H9 (cell line): ENCODE data around the gene NGFR. TPM values are rescaled to one million over a fixed set of nuclear protein-coding genes. Genes with fewer than 3 reads are reported as not detected.
A peak's percentile ranks its signal among the peaks of the same experiment; 100 is the strongest.

Source experiments
- DNase-seq: peaks from one replicate; pipeline ENCODE4 v3.0.0-alpha.2; 2017
- H2AFZ ChIP-seq: one replicate; pipeline ENCODE4 v1.6.1; 2013; ENCODE audit warnings: mild to moderate bottlenecking, low read length, control low read depth, moderate library complexity
- H2AK5ac ChIP-seq: 2 replicates; pipeline ENCODE4 v1.6.1; 2013; ENCODE audit warnings: low read length, control low read depth, mixed read lengths; ENCODE audit not compliant: insufficient read length
- H2BK120ac ChIP-seq: one replicate; pipeline ENCODE4 v1.6.1; 2013; ENCODE audit warnings: low read depth, mild to moderate bottlenecking, low read length, control low read depth, inconsistent platforms; ENCODE audit not compliant: poor library complexity, severe bottlenecking
- H2BK12ac ChIP-seq: 2 replicates; pipeline ENCODE4 v1.6.1; 2013; ENCODE audit warnings: low read length, control low read depth, mixed read lengths, low read depth; ENCODE audit not compliant: insufficient read length
- H2BK15ac ChIP-seq: 2 replicates; pipeline ENCODE4 v1.6.1; 2013; ENCODE audit warnings: low read depth, low read length, control low read depth
- H2BK20ac ChIP-seq: one replicate; pipeline ENCODE4 v1.6.1; 2013; ENCODE audit warnings: low read depth, mild to moderate bottlenecking, low read length, control low read depth, inconsistent platforms; ENCODE audit not compliant: poor library complexity, severe bottlenecking
- H2BK5ac ChIP-seq: 2 replicates; pipeline ENCODE4 v1.6.1; 2013; ENCODE audit warnings: low read length, control low read depth, mixed read lengths; ENCODE audit not compliant: insufficient read length
- H3K14ac ChIP-seq: 2 replicates; pipeline ENCODE4 v1.6.1; 2013; ENCODE audit warnings: low read length, control low read depth; ENCODE audit not compliant: insufficient read depth
- H3K18ac ChIP-seq: 2 replicates; pipeline ENCODE4 v1.6.1; 2013; ENCODE audit warnings: low read depth, mild to moderate bottlenecking, mixed read lengths, low read length, control low read depth; ENCODE audit not compliant: insufficient read length
- H3K23ac ChIP-seq: 2 replicates; pipeline ENCODE4 v1.6.1; 2013; ENCODE audit warnings: low read length, control low read depth, mixed read lengths, low read depth; ENCODE audit not compliant: insufficient read length
- H3K23me2 ChIP-seq: 2 replicates; pipeline ENCODE4 v1.6.1; 2013; ENCODE audit warnings: low read depth, mild to moderate bottlenecking, mixed read lengths, low read length, control low read depth; ENCODE audit not compliant: insufficient read length, poor library complexity, severe bottlenecking
- H3K27ac ChIP-seq: 2 replicates; pipeline ENCODE4 v1.5.1; 2013; ENCODE audit warnings: low read length, control low read depth, mixed read lengths, low read depth; ENCODE audit not compliant: insufficient read length
- H3K27me3 ChIP-seq: 2 replicates; pipeline ENCODE4 v1.6.1; 2013; ENCODE audit warnings: low read length, control low read depth, inconsistent platforms; ENCODE audit not compliant: insufficient read depth
- H3K4ac ChIP-seq: 2 replicates; pipeline ENCODE4 v1.6.1; 2013; ENCODE audit warnings: low read depth, mild to moderate bottlenecking, control low read depth, inconsistent platforms, low read length, moderate library complexity
- H3K4me1 ChIP-seq: 2 replicates; pipeline ENCODE4 v1.6.1; 2013; ENCODE audit warnings: low read length, control low read depth, inconsistent platforms; ENCODE audit not compliant: insufficient read depth
- H3K4me2 ChIP-seq: 2 replicates; pipeline ENCODE4 v1.6.1; 2013; ENCODE audit warnings: low read length, control low read depth, mixed read lengths; ENCODE audit not compliant: insufficient read length, insufficient read depth
- H3K56ac ChIP-seq: 2 replicates; pipeline ENCODE4 v1.6.1; 2013; ENCODE audit warnings: low read depth, mild to moderate bottlenecking, mixed read lengths, low read length, control low read depth; ENCODE audit not compliant: insufficient read length
- H3K79me1 ChIP-seq: 2 replicates; pipeline ENCODE4 v1.6.1; 2013; ENCODE audit warnings: low read depth, mild to moderate bottlenecking, moderate library complexity, low read length, control low read depth, inconsistent platforms; ENCODE audit not compliant: insufficient read depth, poor library complexity, severe bottlenecking
- H3K79me2 ChIP-seq: 2 replicates; pipeline ENCODE4 v1.6.1; 2013; ENCODE audit warnings: low read length, control low read depth, inconsistent platforms; ENCODE audit not compliant: insufficient read depth
- H3K9ac ChIP-seq: 2 replicates; pipeline ENCODE4 v1.6.1; 2013; ENCODE audit warnings: low read length, control low read depth, mixed read lengths; ENCODE audit not compliant: insufficient read length; ENCODE audit errors: extremely low read depth
- H3K9me3 ChIP-seq: one replicate; pipeline ENCODE4 v1.6.1; 2013; ENCODE audit warnings: low read depth, low read length, inconsistent platforms; ENCODE audit not compliant: control insufficient read depth
- H3T11ph ChIP-seq: one replicate; pipeline ENCODE4 v1.6.1; 2013; ENCODE audit warnings: mild to moderate bottlenecking, low read length, control low read depth, inconsistent platforms
- H4K20me1 ChIP-seq: one replicate; pipeline ENCODE4 v1.6.1; 2013; ENCODE audit not compliant: control insufficient read depth, insufficient read length, insufficient read depth
- H4K5ac ChIP-seq: 2 replicates; pipeline ENCODE4 v1.6.1; 2013; ENCODE audit warnings: low read depth, mild to moderate bottlenecking, mixed read lengths, low read length, control low read depth; ENCODE audit not compliant: insufficient read length
- H4K8ac ChIP-seq: replicated peaks from 2 replicates; pipeline ENCODE4 v1.6.1; 2013; ENCODE audit warnings: low read length, control low read depth, mixed read lengths, low read depth; ENCODE audit not compliant: insufficient read length
- H4K91ac ChIP-seq: 2 replicates; pipeline ENCODE4 v1.6.1; 2013; ENCODE audit warnings: low read depth, mild to moderate bottlenecking, moderate library complexity, mixed read lengths, low read length, control low read depth; ENCODE audit not compliant: insufficient read length
- H3K27ac Mint-ChIP-seq, 3 experiments: 2 replicates in 2 of 3; 3 replicates in 1 of 3; pipeline ENCODE4 v1.8.0; 2020 to 2021; ENCODE audit warnings: mixed read lengths in 3 of 3, mild to moderate bottlenecking in 1 of 3, moderate library complexity in 1 of 3
- H3K27me3 Mint-ChIP-seq: 2 replicates; pipeline ENCODE4 v1.8.0; 2021; ENCODE audit warnings: low read depth, mild to moderate bottlenecking, moderate library complexity, mixed read lengths
- H3K36me3 Mint-ChIP-seq, 3 experiments: 2 replicates in 2 of 3; 3 replicates in 1 of 3; pipeline ENCODE4 v1.8.0; 2020 to 2021; ENCODE audit warnings: low read depth in 3 of 3, mixed read lengths in 3 of 3; ENCODE audit not compliant: insufficient read depth in 1 of 3
- H3K4me1 Mint-ChIP-seq, 2 experiments: 2 replicates each; pipeline ENCODE4 v1.8.0; 2020; ENCODE audit warnings: mixed read lengths in 2 of 2
- H3K4me3 Mint-ChIP-seq, 2 experiments: 2 replicates in 1 of 2; 3 replicates in 1 of 2; pipeline ENCODE4 v1.8.0; 2020 to 2021; ENCODE audit warnings: mild to moderate bottlenecking in 2 of 2, mixed read lengths in 2 of 2, moderate library complexity in 1 of 2
- H3K9me3 Mint-ChIP-seq, 2 experiments: 2 replicates in 1 of 2; 3 replicates in 1 of 2; pipeline ENCODE4 v1.8.0; 2020; ENCODE audit warnings: mild to moderate bottlenecking in 2 of 2, mixed read lengths in 2 of 2, moderate library complexity in 1 of 2
- CTCF ChIP-seq: fragments of 200-600 bp; sonication (generic); conservative IDR thresholded peaks from 3 replicates; pipeline ENCODE4 v1.8.0; 2021; ENCODE audit warnings: antibody characterized with exemption, mild to moderate bottlenecking
- WGBS: extraction: QIAGEN DNeasy Blood & Tissue Kit; methylation state at CpG from one replicate; pipeline ENCODE4 v1.1.7; 2013; ENCODE audit warnings: missing lambda C conversion rate, low lambda C conversion rate, mixed read lengths; ENCODE audit not compliant: insufficient read length; ENCODE audit errors: extremely low coverage; 5-methylcytosine and 5-hydroxymethylcytosine counted together
- total RNA-seq: library from RNA; stranded (reverse); gene quantifications from 2 replicates; pipeline ENCODE4 v1.2.1, GENCODE V29; 2021

The NGFR gene
- total RNA-seq, 1 experiment from 2014 or later: 9.6 TPM

DNA sequence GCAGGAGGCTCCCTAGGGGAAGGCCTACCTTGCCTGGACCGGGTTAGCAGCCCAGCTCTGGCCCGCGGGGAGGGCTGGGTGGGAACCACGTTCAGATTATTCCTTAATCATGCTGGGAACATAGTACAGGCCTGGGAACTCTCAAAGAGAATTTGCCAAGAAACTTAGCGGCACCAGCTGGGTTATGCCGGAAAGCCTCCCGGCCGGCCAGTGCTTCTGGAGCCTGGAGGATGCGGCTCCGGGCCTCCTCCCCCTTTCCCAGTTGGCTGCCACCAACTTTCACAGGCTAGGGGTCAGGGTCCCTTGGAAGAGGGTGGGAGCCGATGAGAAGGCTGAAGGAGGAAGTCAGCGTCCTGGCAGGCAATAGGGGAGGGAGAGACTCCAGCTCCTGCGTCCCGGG lies 10.8 kb downstream of the NGFR start:
- no peak overlapping the region for H2BK15ac ChIP-seq
- peaks cover 28% of the 10 kb centered on the region for H3K27me3 Mint-ChIP-seq
- H3K79me1 ChIP-seq: no peaks in the 10 kb centered on the region
- H2BK5ac ChIP-seq: no peak overlapping the region
- H3K23me2 ChIP-seq: no peaks in the 10 kb centered on the region
- DNase-seq: no peak
- H4K5ac ChIP-seq: no peak overlapping the region
- H3K4me2 ChIP-seq: no peak overlapping the region
- peaks cover 29 to 41% of the 10 kb centered on the region in 2 experiments for H3K4me1 Mint-ChIP-seq
- H3K56ac ChIP-seq: no peak overlapping the region
- no peak overlapping the region for H2BK120ac ChIP-seq
- no peaks in the 10 kb centered on the region for H3K9me3 Mint-ChIP-seq
- H3K23ac ChIP-seq: no peak overlapping the region
- H2BK20ac ChIP-seq: no peak overlapping the region
- no peak overlapping the region for H2AK5ac ChIP-seq
- H2BK12ac ChIP-seq: no peak overlapping the region
- no peak overlapping the region for H4K91ac ChIP-seq
- no peaks in the 10 kb centered on the region for H3K79me2 ChIP-seq
- WGBS: no CpG with 5 or more reads among the region's 14 CpGs
- H4K8ac ChIP-seq: no peak overlapping the region
- no peaks in the 10 kb centered on the region for H3K9me3 ChIP-seq
- no peak overlapping the region for H3K18ac ChIP-seq
- no peak overlapping the region for H3T11ph ChIP-seq
- H4K20me1 ChIP-seq: no peaks in the 10 kb centered on the region
- H3K4me3 Mint-ChIP-seq: no peak overlapping the region
- TF ChIP-seq CTCF: no peak
- H3K9ac ChIP-seq: no peak overlapping the region
- H3K4ac ChIP-seq: no peak overlapping the region
- H3K27me3 ChIP-seq: no peaks in the 10 kb centered on the region; the same call in 1 of the 2 replicates
- peaks cover 9% of the 10 kb centered on the region; the same call in 1 of the 2 replicates for H3K4me1 ChIP-seq
- H3K27ac ChIP-seq: no peak overlapping the region
- H2AFZ ChIP-seq: no peak overlapping the region
- no peaks in the 10 kb centered on the region for H3K36me3 Mint-ChIP-seq
- peak overlapping the region in 1 of 3 experiments; percentile 88; a peak in 1 of 7 replicates for H3K27ac Mint-ChIP-seq
- H3K14ac ChIP-seq: no peak overlapping the region
